Uterus (tissue), 4 donors: Measurements from ENCODE around the gene TRUB2. TPM values are rescaled to one million over a fixed set of nuclear protein-coding genes. Genes with fewer than 3 reads are reported as not detected.

Experiments
- DNase-seq, 2 donors: peaks; one replicate each; pipeline ENCODE4 v3.0.0-alpha.2; 2019 to 2020
- H3K27ac ChIP-seq, 2 donors: fragments of 200-600 bp; sonication (generic); 1 replicate in 1 of 2; 2 replicates in 1 of 2; pipeline ENCODE4 v1.5.1; 2016 to 2018
- H3K27me3 ChIP-seq, 2 donors: fragments of 200-600 bp; sonication (generic); one replicate each; pipeline ENCODE4 v1.5.1; 2018 to 2019; ENCODE audit warnings: control low read depth in 1 of 2
- H3K36me3 ChIP-seq, 2 donors: fragments of 200-600 bp; sonication (generic); one replicate each; pipeline ENCODE4 v1.5.1; 2019; ENCODE audit warnings: control low read depth in 1 of 2
- H3K4me1 ChIP-seq, 2 donors: fragments of 200-600 bp; sonication (generic); one replicate each; pipeline ENCODE4 v1.5.1; 2018 to 2019; ENCODE audit warnings: control low read depth in 1 of 2
- H3K4me3 ChIP-seq, 2 donors: fragments of 200-600 bp; sonication (generic); 1 replicate in 1 of 2; 2 replicates in 1 of 2; pipeline ENCODE4 v1.5.1; 2018 to 2019; ENCODE audit warnings: mild to moderate bottlenecking in 1 of 2
- H3K9me3 ChIP-seq, 2 donors: fragments of 200-600 bp; sonication (generic); one replicate each; pipeline ENCODE4 v1.5.1; 2019; ENCODE audit warnings: control low read depth in 1 of 2
- POLR2A ChIP-seq, 2 donors: fragments of 450-650 bp; IDR thresholded peaks; one replicate each; pipeline ENCODE4 v1.6.1; 2016; ENCODE audit warnings: antibody characterized with exemption in 2 of 2, mild to moderate bottlenecking in 1 of 2, moderate library complexity in 1 of 2
- intact Hi-C: fragments of 100-400 bp; cut with DNase I; formaldehyde crosslinking; loops from one replicate; pipeline ENCODE4 v1.15.1; 2023; ENCODE audit warnings: low total_unique reads
- total RNA-seq, 4 donors: library from RNA; depleted of rRNA in 3 of 4; stranded (reverse); fragments of >200 nt in 3 of 4; gene quantifications; one replicate each; pipeline versions ENCODE4 v1.1.0 to v1.2.4, GENCODE V29; 2014 to 2023
- TF ChIP-seq, protein P1 (sequence below), 4 experiments: fragments of 200-600 bp in 2 of 4; fragments of 450-650 bp in 2 of 4; sonication (generic) in 2 of 4; IDR thresholded peaks; one replicate each; pipeline ENCODE4 v1.5.1; 2016 to 2019; ENCODE audit warnings: antibody characterized with exemption in 4 of 4, mild to moderate bottlenecking in 2 of 4, moderate library complexity in 1 of 4
- donor health status: DM: yes; HTN: yes; CAD: no.

Gene TRUB2
- total RNA-seq, 4 donors from 2014 or later, result 0.29 to 14.0 (median 9.7) TPM

DNA sequence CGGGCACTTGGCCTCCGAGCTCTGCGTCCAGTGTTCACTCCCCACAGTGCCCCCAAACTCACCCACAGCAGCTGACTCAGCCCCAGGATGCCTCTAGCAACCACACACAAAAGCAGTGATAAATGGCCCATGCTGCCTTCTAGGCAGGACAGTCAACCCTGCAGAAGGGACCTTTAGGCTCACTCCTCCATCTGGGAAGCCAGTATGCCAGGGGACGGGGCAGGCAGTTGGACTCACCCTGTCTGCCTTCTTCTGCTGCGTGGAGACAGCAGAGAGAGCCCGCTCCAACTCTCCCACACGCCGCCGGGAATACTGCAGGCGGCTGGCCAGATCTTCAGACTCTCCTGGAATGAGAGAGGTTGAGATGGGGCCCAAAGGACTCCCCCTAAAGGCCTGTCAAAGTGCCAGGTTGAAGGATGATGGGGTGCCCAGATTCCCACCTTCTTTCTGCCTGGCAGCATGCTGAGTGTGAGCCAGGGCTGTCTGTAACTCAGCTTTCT, 56.8 kb downstream of the TRUB2 start:
- Histone ChIP-seq H3K27me3 (no peaks in the 10 kb centered on the region), H3K27ac (no peak overlapping the region), H3K4me3 (no peak overlapping the region), H3K9me3 (no peaks in the 10 kb centered on the region), H3K36me3 (no peaks in the 10 kb centered on the region), H3K4me1 (no peaks in the 10 kb centered on the region)
- DNase-seq, result no peak
- intact Hi-C loops, result no loop called here
- TF ChIP-seq, protein P1, sequence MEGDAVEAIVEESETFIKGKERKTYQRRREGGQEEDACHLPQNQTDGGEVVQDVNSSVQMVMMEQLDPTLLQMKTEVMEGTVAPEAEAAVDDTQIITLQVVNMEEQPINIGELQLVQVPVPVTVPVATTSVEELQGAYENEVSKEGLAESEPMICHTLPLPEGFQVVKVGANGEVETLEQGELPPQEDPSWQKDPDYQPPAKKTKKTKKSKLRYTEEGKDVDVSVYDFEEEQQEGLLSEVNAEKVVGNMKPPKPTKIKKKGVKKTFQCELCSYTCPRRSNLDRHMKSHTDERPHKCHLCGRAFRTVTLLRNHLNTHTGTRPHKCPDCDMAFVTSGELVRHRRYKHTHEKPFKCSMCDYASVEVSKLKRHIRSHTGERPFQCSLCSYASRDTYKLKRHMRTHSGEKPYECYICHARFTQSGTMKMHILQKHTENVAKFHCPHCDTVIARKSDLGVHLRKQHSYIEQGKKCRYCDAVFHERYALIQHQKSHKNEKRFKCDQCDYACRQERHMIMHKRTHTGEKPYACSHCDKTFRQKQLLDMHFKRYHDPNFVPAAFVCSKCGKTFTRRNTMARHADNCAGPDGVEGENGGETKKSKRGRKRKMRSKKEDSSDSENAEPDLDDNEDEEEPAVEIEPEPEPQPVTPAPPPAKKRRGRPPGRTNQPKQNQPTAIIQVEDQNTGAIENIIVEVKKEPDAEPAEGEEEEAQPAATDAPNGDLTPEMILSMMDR (IDR thresholded peaks at IDR 0.05), result no peak
- no peak for TF ChIP-seq POLR2A (IDR thresholded peaks at IDR 0.05)

DNA sequence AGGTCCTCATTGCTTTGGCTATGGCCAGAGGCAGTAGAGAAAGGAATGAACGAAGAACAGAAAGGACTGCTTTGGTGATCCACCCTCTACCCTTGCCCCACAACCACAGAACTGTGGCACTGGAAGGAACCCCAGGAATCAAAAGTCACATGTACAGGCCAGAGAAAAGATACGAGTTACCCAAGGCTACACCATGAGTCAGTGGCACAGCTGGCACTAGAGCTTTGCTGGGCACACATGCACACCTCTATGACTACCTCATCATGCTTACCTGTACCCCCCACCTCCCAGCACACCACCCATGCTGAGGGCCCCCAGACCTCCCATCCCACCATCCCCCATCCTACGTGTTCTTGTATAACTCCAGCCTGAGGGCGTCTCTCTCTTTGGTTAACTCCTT, 59.6 kb downstream of the TRUB2 start:
- H3K4me1 ChIP-seq, result no peaks in the 10 kb centered on the region
- no peak for TF ChIP-seq POLR2A (IDR thresholded peaks at IDR 0.05)
- TF ChIP-seq, protein P1 (IDR thresholded peaks at IDR 0.05), result no peak
- no peak overlapping the region for H3K27ac ChIP-seq
- no peak overlapping the region for H3K4me3 ChIP-seq
- DNase-seq, result no peak
- no peaks in the 10 kb centered on the region for H3K27me3 ChIP-seq
- intact Hi-C loops, result no loop called here
- no peaks in the 10 kb centered on the region for H3K9me3 ChIP-seq
- H3K36me3 ChIP-seq, result no peaks in the 10 kb centered on the region

DNA sequence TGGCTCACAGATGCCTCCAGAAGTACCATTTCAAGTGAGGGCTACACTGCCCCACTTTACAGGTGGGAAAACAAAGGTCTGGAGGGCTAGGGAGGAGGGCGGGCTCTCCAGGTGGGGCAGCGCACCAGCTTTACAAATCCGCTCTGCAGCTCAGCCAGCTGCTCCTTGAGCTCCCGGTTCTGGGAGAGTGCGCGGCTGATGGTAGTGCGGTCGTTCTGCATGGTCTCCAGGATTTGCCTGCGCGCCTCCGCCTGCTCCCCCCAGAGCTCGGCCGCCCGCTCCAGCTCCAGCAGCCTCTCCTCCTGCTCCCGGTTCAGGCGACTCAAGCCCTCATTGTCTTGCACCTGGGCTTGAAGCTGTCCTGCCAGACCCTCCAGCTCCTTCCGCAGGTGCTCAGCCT, 61.9 kb downstream of the TRUB2 start:
- H3K27me3 ChIP-seq, result no peaks in the 10 kb centered on the region
- intact Hi-C loops, result no loop called here
- DNase-seq, result no peak
- no peak overlapping the region for H3K27ac ChIP-seq
- no peak for TF ChIP-seq POLR2A (IDR thresholded peaks at IDR 0.05)
- TF ChIP-seq, protein P1 (IDR thresholded peaks at IDR 0.05), result no peak
- H3K9me3 ChIP-seq, result no peaks in the 10 kb centered on the region
- H3K36me3 ChIP-seq, result no peaks in the 10 kb centered on the region
- H3K4me1 ChIP-seq, result no peaks in the 10 kb centered on the region
- H3K4me3 ChIP-seq, result no peak overlapping the region

DNA sequence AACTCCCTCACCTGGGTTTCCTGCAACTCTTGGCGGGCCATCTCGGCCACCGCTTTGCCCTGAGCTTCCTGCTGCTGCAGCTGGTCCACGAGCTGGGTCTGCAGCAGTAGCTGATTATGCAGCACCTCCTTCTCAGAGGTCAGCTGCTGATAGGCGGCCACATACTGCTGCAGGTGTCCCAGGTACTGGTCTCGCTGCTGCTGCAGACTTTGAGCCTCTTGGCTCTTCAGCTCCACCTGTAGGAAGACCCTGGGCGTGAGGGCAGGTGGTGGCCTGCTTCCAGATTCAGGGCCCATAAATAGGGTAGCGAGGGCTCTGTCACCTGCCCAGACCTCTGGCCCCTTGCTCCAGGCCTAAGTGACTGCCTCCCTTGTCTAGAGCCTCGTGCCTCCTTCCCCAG, 63.1 kb downstream of the TRUB2 start:
- H3K36me3 ChIP-seq, result no peaks in the 10 kb centered on the region
- intact Hi-C loops, result no loop called here
- H3K27me3 ChIP-seq, result no peaks in the 10 kb centered on the region
- H3K4me1 ChIP-seq, result no peaks in the 10 kb centered on the region
- no peak for TF ChIP-seq POLR2A (IDR thresholded peaks at IDR 0.05)
- TF ChIP-seq, protein P1 (IDR thresholded peaks at IDR 0.05), result no peak
- H3K4me3 ChIP-seq, result no peak overlapping the region
- H3K27ac ChIP-seq, result no peak overlapping the region
- no peaks in the 10 kb centered on the region for H3K9me3 ChIP-seq
- no peak for DNase-seq

DNA sequence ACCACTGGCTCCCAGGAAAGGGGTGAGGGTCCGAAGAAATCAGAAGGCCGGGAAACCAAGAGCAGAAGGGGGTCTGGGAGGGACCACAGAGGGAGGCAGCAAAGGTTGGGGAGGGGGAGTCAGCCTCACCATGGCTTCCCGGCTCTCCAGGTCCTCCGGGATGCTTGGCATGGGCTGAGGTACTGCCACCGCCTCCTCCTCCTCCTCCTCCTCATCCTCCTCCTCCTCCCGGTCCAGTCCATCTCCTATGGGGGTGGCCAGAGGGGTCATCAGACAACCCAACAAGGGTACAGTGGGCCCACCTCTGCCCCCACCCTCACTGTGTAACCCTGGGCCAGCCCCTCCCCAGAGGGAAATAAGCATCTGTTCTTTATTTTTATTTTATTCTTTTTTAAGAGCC, 63.9 kb downstream of the TRUB2 start:
- H3K27ac ChIP-seq, result no peak overlapping the region
- no peaks in the 10 kb centered on the region for H3K27me3 ChIP-seq
- no peak for TF ChIP-seq POLR2A (IDR thresholded peaks at IDR 0.05)
- TF ChIP-seq, protein P1 (IDR thresholded peaks at IDR 0.05), result no peak
- H3K4me1 ChIP-seq, result no peaks in the 10 kb centered on the region
- no peak for DNase-seq
- no peaks in the 10 kb centered on the region for H3K36me3 ChIP-seq
- intact Hi-C loops, result no loop called here
- H3K4me3 ChIP-seq, result no peak overlapping the region
- H3K9me3 ChIP-seq, result no peaks in the 10 kb centered on the region
